ENCODE results near the gene SHC2. TPM values are rescaled to one million over a fixed set of nuclear protein-coding genes. Genes with fewer than 3 reads are reported as not detected.

SHC2 gene
- total and polyA plus RNA-seq, 9 of the 15 experiments (the other 6 are each of a cell fraction or from before 2014, with no cell fraction given): 0.14 to 0.36 (median 0.17) TPM; not detected in 5

DNA sequence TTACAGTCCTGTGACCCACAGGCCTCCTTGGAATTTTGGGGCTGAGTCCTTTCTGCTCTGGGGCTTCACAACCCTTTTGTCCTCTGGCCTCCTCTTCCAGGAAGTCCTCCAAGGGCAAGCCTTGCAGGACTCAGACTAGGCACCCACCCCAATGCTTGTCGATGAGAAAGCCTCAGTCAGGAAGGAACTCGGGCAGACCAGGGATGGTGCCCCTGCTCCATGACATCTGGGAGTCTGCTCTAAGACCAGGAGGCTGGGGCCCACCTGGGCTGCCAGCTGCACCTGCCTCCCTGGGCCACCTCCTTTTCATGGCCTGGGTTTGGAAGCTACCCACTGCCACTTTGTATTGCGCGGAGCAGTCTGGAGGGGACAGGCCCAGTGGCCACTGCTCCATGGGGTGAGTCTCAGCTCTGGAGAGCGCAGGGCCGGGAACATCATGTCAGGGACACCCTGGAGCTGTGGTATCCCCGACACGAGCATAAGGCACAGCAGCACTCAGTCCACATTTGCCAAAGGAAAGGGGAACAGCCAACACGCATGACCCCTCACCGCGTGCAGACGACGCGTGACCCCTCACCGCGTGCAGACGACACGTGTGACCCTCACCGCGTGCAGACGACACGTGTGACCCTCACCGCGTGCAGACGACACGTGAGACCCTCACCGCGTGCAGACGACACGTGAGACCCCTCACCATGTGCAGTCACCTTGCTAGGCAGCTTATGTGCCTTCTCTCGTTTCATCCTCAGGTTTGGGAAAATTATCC is 62.7 kb downstream of the SHC2 start:
- ATAC-seq (no peak), DNase-seq (ENCODE audit: extremely low read depth in 1 of 4, low spot score in 3 of 4) (no peak), FAIRE-seq (no peak)
- in situ Hi-C loops (cut with MboI) (no loop called here), intact Hi-C loops (cut with micrococcal nuclease) (no loop called here)
- Histone ChIP-seq H3K36me3 (ENCODE audit: control insufficient read depth, insufficient read depth, low read length) (no peaks in the 10 kb centered on the region), H3K4me3 (no peak overlapping the region), H3K27ac (ENCODE audit: extremely low read depth, low read depth, low read length) (no peak overlapping the region), H2AFZ (ENCODE audit: low read depth, low read length) (no peak overlapping the region), H3K9ac (ENCODE audit: insufficient read depth in 1 of 2, low read depth in 2 of 2, low read length in 2 of 2) (no peak overlapping the region), H3K79me2 (ENCODE audit: control insufficient read depth, insufficient read depth, low read length) (no peaks in the 10 kb centered on the region), H3K4me2 (ENCODE audit: insufficient read depth, low read length) (no peak overlapping the region), H4K20me1 (replicated peaks; ENCODE audit: control insufficient read depth, insufficient read depth, low read length) (0 out of 2 replicates have a peak, but pooled peaks cover 1% of the 10 kb centered on the region), H3K9me3 (replicated peaks; ENCODE audit: control insufficient read depth, insufficient read depth, low read depth, low read length) (peaks cover 4% of the 10 kb centered on the region; the same call in 1 of the 2 replicates), H3K27me3 (ENCODE audit: control insufficient read depth in 2 of 2, insufficient read depth in 2 of 2, low read length in 2 of 2) (peaks cover 6 to 37% of the 10 kb centered on the region in 2 experiments; a peak in 3 of 5 replicates), H3K9me1 (ENCODE audit: control insufficient read depth, insufficient read depth, low read length) (no peaks in the 10 kb centered on the region), H3K4me1 (replicated peaks in 1 of 2; ENCODE audit: control insufficient read depth in 2 of 2, insufficient read depth in 2 of 2, low read length in 2 of 2) (peaks cover 0 to 19% of the 10 kb centered on the region in 2 experiments; a peak in 2 of 5 replicates)
- 50% methylated on average over 22 of the region's 31 CpGs for WGBS (ENCODE audit: insufficient coverage, low coverage, missing lambda C conversion rate)
- POLR2A ChIA-PET: no interaction called here
- CTCF ChIA-PET (ENCODE audit: low intra/inter-chr PET ratio): no interaction called here
- BruUV-seq (replicated peaks): no TSS peak
- TF ChIP-seq ZFP36 (IDR thresholded peaks at IDR 0.05; ENCODE audit: low read depth, low read length, partially characterized antibody) (peak; percentile 42), TOE1 (IDR thresholded peaks at IDR 0.05; ENCODE audit: borderline replicate concordance) (no peak), TOE1 (CRISPR knock-in tag; IDR thresholded peaks at IDR 0.05; ENCODE audit: borderline replicate concordance, low read depth) (no peak)

DNA sequence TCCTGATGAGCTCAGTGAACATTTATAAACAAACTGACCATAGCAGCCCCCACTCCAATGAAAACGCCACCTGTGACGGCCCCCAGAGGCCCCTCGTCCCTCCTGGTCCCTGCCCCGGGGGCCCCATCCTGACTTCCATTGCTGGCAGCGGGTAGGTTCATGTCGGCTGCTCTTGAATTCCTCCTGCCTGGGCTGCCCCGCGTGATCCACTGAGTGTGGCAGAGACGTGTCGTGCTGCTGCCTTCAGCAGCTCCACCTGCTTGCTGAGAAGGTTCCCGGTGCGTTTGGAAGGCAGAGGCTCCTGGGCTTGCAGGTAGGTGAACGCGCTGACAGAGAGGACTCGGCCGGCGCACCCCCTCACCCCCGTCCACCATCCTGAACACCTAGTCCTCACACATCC is 63.5 kb downstream of the SHC2 start:
- 16% methylated on average over 18 of the region's 18 CpGs for WGBS (ENCODE audit: insufficient coverage, low coverage, missing lambda C conversion rate)
- in situ Hi-C loops (cut with MboI): no loop called here
- BruUV-seq (replicated peaks): no TSS peak
- no peak for TF ChIP-seq ZNF184 (CRISPR knock-in tag; IDR thresholded peaks at IDR 0.05)
- TF ChIP-seq KDM2B (CRISPR knock-in tag; IDR thresholded peaks at IDR 0.05): no peak
- no peak for TF ChIP-seq MEF2A (IDR thresholded peaks at IDR 0.05; ENCODE audit: control insufficient read depth, low read depth, low read length)
- TF ChIP-seq ZNF589 (CRISPR knock-in tag; IDR thresholded peaks at IDR 0.05; ENCODE audit: low read depth): no peak
- TF ChIP-seq ZNF354B (CRISPR knock-in tag; IDR thresholded peaks at IDR 0.05): no peak
- TF ChIP-seq ZNF232 (CRISPR knock-in tag; IDR thresholded peaks at IDR 0.05): no peak
- no peak for TF ChIP-seq ZNF384 (IDR thresholded peaks at IDR 0.05; ENCODE audit: low read depth, low read length)
- no peak for TF ChIP-seq CSDE1 (IDR thresholded peaks at IDR 0.05)
- no peak for TF ChIP-seq ZNF695 (CRISPR knock-in tag; IDR thresholded peaks at IDR 0.05)
- no peak for TF ChIP-seq ZNF175 (CRISPR knock-in tag; IDR thresholded peaks at IDR 0.05; ENCODE audit: low read depth)
- no peak for TF ChIP-seq SMARCE1 (IDR thresholded peaks at IDR 0.05)
- TF ChIP-seq HIVEP1 (CRISPR knock-in tag; IDR thresholded peaks at IDR 0.05): no peak

More for the DNA sequence above, 63.5 kb downstream of the SHC2 start:
- intact Hi-C loops (cut with micrococcal nuclease): no loop called here
- H3K4me2 ChIP-seq (ENCODE audit: insufficient read depth, low read length): no peak overlapping the region
- H3K27ac ChIP-seq (ENCODE audit: extremely low read depth, low read depth, low read length): no peak overlapping the region
- ChIA-PET CTCF (ENCODE audit: low intra/inter-chr PET ratio) (no interaction called here), POLR2A (no interaction called here)
- H3K27me3 ChIP-seq (ENCODE audit: control insufficient read depth in 2 of 2, insufficient read depth in 2 of 2, low read length in 2 of 2): peaks cover 6 to 29% of the 10 kb centered on the region in 2 experiments; a peak in 3 of 5 replicates
- DNase-seq (ENCODE audit: extremely low read depth in 1 of 4, low spot score in 3 of 4) (no peak), FAIRE-seq (no peak), ATAC-seq (no peak)
- H3K9ac ChIP-seq (ENCODE audit: insufficient read depth in 1 of 2, low read depth in 2 of 2, low read length in 2 of 2): no peak overlapping the region
- no peaks in the 10 kb centered on the region for H4K20me1 ChIP-seq (replicated peaks; ENCODE audit: control insufficient read depth, insufficient read depth, low read length)
- no peaks in the 10 kb centered on the region for H3K79me2 ChIP-seq (ENCODE audit: control insufficient read depth, insufficient read depth, low read length)
- H3K9me3 ChIP-seq (replicated peaks; ENCODE audit: control insufficient read depth, insufficient read depth, low read depth, low read length): peaks cover 4% of the 10 kb centered on the region; the same call in 1 of the 2 replicates
- H3K4me1 ChIP-seq (replicated peaks in 1 of 2; ENCODE audit: control insufficient read depth in 2 of 2, insufficient read depth in 2 of 2, low read length in 2 of 2): peaks cover 0 to 15% of the 10 kb centered on the region in 2 experiments; a peak in 2 of 5 replicates
- no peak overlapping the region for H3K4me3 ChIP-seq
- H2AFZ ChIP-seq (ENCODE audit: low read depth, low read length): no peak overlapping the region
- no peaks in the 10 kb centered on the region for H3K9me1 ChIP-seq (ENCODE audit: control insufficient read depth, insufficient read depth, low read length)
- H3K36me3 ChIP-seq (ENCODE audit: control insufficient read depth, insufficient read depth, low read length): no peaks in the 10 kb centered on the region

Data from K562 (cell line).